Esophagus squamous epithelium (tissue), 4 donors: ENCODE results near the gene IL1R1.

Experiments
- POLR2A ChIP-seq, 4 donors: fragments of 450-650 bp; IDR thresholded peaks; one replicate each; pipeline ENCODE4 v1.6.1; 2017; ENCODE audit warnings: antibody characterized with exemption in 4 of 4, mild to moderate bottlenecking in 4 of 4, moderate library complexity in 3 of 4
- TF ChIP-seq, protein P1 (sequence below), 6 experiments: fragments of 450-650 bp in 4 of 6; fragments of 200-600 bp in 2 of 6; sonication (generic) in 2 of 6; IDR thresholded peaks; one replicate each; pipeline ENCODE4 v1.5.1; 2016 to 2019; ENCODE audit warnings: antibody characterized with exemption in 6 of 6, mild to moderate bottlenecking in 4 of 6, moderate library complexity in 4 of 6

- TF ChIP-seq POLR2A (IDR thresholded peaks at IDR 0.05) = no peak
- TF ChIP-seq, protein P1, sequence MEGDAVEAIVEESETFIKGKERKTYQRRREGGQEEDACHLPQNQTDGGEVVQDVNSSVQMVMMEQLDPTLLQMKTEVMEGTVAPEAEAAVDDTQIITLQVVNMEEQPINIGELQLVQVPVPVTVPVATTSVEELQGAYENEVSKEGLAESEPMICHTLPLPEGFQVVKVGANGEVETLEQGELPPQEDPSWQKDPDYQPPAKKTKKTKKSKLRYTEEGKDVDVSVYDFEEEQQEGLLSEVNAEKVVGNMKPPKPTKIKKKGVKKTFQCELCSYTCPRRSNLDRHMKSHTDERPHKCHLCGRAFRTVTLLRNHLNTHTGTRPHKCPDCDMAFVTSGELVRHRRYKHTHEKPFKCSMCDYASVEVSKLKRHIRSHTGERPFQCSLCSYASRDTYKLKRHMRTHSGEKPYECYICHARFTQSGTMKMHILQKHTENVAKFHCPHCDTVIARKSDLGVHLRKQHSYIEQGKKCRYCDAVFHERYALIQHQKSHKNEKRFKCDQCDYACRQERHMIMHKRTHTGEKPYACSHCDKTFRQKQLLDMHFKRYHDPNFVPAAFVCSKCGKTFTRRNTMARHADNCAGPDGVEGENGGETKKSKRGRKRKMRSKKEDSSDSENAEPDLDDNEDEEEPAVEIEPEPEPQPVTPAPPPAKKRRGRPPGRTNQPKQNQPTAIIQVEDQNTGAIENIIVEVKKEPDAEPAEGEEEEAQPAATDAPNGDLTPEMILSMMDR (IDR thresholded peaks at IDR 0.05) = no peak
Observed at GRCh38 chr2:102111823-102112222, 30.7 kb upstream of the IL1R1 start.
